Measurements from ENCODE around the gene PIGV. TPM values are rescaled to one million over a fixed set of nuclear protein-coding genes. Genes with fewer than 3 reads are reported as not detected.

PIGV gene
- total RNA-seq, 1 experiment from 2014 or later: 13.2 TPM

DNA sequence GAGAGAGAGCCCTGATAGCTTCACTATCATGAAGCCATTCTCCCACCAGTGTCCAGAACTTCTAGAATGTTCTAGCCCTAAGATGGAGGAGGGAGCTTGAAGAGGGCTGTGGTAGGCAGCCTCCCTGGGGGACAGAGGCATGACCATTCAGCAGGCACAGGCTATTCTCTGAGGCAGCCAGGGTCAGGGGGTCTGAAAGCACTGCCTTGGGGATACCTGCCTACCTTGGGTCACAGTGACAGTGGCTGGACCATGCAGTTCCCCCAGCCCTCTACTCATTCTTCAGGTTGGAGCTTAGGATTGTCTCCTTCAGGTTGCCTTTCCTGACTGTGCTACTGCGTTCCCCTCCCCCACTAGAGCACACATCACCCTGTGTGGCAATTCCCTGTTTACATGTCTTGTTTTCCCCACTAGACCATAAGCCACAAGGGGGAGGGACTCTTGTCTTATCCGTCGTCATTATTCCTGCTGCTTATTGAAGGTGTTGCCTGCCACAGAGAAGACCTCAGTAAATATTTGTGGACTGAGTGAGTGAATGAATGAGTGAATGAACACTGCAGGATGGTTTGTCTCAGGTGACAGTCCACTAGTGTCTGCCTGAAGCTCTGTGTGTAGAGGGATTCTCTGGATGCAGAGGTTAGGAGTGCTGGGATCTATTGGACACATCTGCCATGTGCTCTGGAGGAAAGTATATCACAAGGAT, 43.9 kb downstream of the PIGV start:
- no TSS peak for BruUV-seq (replicated peaks)
- intact Hi-C loops (cut with micrococcal nuclease): no loop called here
- no peak overlapping the region for H2AFZ ChIP-seq (ENCODE audit: low read depth, low read length, poor library complexity, severe bottlenecking)
- TF ChIP-seq ZNF274 (IDR thresholded peaks at IDR 0.05; ENCODE audit: low read depth, low read length): no peak
- no peak for TF ChIP-seq ELF1 (IDR thresholded peaks at IDR 0.05; ENCODE audit: borderline replicate concordance, low read depth)
- no peak for TF ChIP-seq POLR2A (IDR thresholded peaks at IDR 0.05; ENCODE audit: borderline replicate concordance, extremely low read depth, insufficient read depth, insufficient read length)
- no peak for TF ChIP-seq CEBPB (IDR thresholded peaks at IDR 0.05; ENCODE audit: low read depth)
- TF ChIP-seq EZH2 (IDR thresholded peaks at IDR 0.05): no peak
- TF ChIP-seq, protein P1, sequence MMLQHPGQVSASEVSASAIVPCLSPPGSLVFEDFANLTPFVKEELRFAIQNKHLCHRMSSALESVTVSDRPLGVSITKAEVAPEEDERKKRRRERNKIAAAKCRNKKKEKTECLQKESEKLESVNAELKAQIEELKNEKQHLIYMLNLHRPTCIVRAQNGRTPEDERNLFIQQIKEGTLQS (IDR thresholded peaks at IDR 0.05): no peak
- TF ChIP-seq JUND (IDR thresholded peaks at IDR 0.05): no peak
- TF ChIP-seq, protein P2, sequence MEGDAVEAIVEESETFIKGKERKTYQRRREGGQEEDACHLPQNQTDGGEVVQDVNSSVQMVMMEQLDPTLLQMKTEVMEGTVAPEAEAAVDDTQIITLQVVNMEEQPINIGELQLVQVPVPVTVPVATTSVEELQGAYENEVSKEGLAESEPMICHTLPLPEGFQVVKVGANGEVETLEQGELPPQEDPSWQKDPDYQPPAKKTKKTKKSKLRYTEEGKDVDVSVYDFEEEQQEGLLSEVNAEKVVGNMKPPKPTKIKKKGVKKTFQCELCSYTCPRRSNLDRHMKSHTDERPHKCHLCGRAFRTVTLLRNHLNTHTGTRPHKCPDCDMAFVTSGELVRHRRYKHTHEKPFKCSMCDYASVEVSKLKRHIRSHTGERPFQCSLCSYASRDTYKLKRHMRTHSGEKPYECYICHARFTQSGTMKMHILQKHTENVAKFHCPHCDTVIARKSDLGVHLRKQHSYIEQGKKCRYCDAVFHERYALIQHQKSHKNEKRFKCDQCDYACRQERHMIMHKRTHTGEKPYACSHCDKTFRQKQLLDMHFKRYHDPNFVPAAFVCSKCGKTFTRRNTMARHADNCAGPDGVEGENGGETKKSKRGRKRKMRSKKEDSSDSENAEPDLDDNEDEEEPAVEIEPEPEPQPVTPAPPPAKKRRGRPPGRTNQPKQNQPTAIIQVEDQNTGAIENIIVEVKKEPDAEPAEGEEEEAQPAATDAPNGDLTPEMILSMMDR (IDR thresholded peaks at IDR 0.05 in 2 of 3, conservative IDR thresholded peaks at IDR 0.05 in 1 of 3; ENCODE audit: borderline replicate concordance in 1 of 3, insufficient read depth in 1 of 3, low read depth in 2 of 3, low read length in 2 of 3): no peak
- TF ChIP-seq, protein P3, sequence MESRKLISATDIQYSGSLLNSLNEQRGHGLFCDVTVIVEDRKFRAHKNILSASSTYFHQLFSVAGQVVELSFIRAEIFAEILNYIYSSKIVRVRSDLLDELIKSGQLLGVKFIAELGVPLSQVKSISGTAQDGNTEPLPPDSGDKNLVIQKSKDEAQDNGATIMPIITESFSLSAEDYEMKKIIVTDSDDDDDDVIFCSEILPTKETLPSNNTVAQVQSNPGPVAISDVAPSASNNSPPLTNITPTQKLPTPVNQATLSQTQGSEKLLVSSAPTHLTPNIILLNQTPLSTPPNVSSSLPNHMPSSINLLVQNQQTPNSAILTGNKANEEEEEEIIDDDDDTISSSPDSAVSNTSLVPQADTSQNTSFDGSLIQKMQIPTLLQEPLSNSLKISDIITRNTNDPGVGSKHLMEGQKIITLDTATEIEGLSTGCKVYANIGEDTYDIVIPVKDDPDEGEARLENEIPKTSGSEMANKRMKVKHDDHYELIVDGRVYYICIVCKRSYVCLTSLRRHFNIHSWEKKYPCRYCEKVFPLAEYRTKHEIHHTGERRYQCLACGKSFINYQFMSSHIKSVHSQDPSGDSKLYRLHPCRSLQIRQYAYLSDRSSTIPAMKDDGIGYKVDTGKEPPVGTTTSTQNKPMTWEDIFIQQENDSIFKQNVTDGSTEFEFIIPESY (IDR thresholded peaks at IDR 0.05; ENCODE audit: extremely low read depth, insufficient replicate concordance, low read length): no peak
- no peak for TF ChIP-seq CBX3 (IDR thresholded peaks at IDR 0.05; ENCODE audit: low read depth)
- no peak for TF ChIP-seq SP1 (IDR thresholded peaks at IDR 0.05; ENCODE audit: low read depth)
- TF ChIP-seq EGR1 (IDR thresholded peaks at IDR 0.05; ENCODE audit: low read depth): no peak
- TF ChIP-seq RAD21 (IDR thresholded peaks at IDR 0.05; ENCODE audit: low read depth): no peak
- no peak for TF ChIP-seq POLR2AphosphoS5 (IDR thresholded peaks at IDR 0.05; ENCODE audit: low read depth, low read length)
- TF ChIP-seq TCF7L2 (IDR thresholded peaks at IDR 0.05; ENCODE audit: borderline replicate concordance, extremely low read depth, insufficient read depth, insufficient read length): no peak
- TF ChIP-seq SRF (IDR thresholded peaks at IDR 0.05; ENCODE audit: low read depth): no peak
- no peak for TF ChIP-seq EZH2phosphoT487 (IDR thresholded peaks at IDR 0.05; ENCODE audit: borderline replicate concordance)
- TF ChIP-seq, protein P4, sequence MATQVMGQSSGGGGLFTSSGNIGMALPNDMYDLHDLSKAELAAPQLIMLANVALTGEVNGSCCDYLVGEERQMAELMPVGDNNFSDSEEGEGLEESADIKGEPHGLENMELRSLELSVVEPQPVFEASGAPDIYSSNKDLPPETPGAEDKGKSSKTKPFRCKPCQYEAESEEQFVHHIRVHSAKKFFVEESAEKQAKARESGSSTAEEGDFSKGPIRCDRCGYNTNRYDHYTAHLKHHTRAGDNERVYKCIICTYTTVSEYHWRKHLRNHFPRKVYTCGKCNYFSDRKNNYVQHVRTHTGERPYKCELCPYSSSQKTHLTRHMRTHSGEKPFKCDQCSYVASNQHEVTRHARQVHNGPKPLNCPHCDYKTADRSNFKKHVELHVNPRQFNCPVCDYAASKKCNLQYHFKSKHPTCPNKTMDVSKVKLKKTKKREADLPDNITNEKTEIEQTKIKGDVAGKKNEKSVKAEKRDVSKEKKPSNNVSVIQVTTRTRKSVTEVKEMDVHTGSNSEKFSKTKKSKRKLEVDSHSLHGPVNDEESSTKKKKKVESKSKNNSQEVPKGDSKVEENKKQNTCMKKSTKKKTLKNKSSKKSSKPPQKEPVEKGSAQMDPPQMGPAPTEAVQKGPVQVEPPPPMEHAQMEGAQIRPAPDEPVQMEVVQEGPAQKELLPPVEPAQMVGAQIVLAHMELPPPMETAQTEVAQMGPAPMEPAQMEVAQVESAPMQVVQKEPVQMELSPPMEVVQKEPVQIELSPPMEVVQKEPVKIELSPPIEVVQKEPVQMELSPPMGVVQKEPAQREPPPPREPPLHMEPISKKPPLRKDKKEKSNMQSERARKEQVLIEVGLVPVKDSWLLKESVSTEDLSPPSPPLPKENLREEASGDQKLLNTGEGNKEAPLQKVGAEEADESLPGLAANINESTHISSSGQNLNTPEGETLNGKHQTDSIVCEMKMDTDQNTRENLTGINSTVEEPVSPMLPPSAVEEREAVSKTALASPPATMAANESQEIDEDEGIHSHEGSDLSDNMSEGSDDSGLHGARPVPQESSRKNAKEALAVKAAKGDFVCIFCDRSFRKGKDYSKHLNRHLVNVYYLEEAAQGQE (IDR thresholded peaks at IDR 0.05; ENCODE audit: low read depth): no peak
- ChIA-PET RAD21 (ENCODE audit: low non-redundant PET in 1 of 2, low total read pairs in 2 of 2, uncharacterized antibody in 2 of 2, unreplicated experiment in 2 of 2) (interaction anchor here in 1 of 2 experiments (0.6 kb wide), 1 partner anchor 37 kb away, joined by 3 read pairs; no protein-coding TSS in a partner anchor), POLR2A (interaction anchor here (1.5 kb wide), 1 partner anchor 17 kb away, joined by 3 read pairs; no protein-coding TSS in a partner anchor), CTCF (interaction anchor here (1.1 kb wide), 1 partner anchor 22 kb away, joined by 4 read pairs; no protein-coding TSS in a partner anchor)
- no peak overlapping the region for H3K27ac ChIP-seq (ENCODE audit: low read depth, low read length)
- H3K9ac ChIP-seq (ENCODE audit: low read length): no peak overlapping the region
- no peak for DNase-seq (ENCODE audit: low read depth, low spot score)
- no peaks in the 10 kb centered on the region for H3K9me3 ChIP-seq (ENCODE audit: control insufficient read depth in 1 of 2, insufficient read depth in 1 of 2, low read depth in 1 of 2, low read length in 2 of 2)
- H3K4me1 ChIP-seq (ENCODE audit: control insufficient read depth in 1 of 2, insufficient read depth in 2 of 2, low read length in 2 of 2): peaks cover 6 to 22% of the 10 kb centered on the region in 2 experiments; a peak in 3 of 4 replicates
- no peak overlapping the region for H3K4me2 ChIP-seq (ENCODE audit: low read length)
- no peak overlapping the region for H3K4me3 ChIP-seq (replicated peaks in 1 of 2; ENCODE audit: low read depth in 1 of 2, low read length in 2 of 2)
- no peaks in the 10 kb centered on the region for H3K27me3 ChIP-seq (ENCODE audit: insufficient read depth, low read length)
- no peaks in the 10 kb centered on the region for H3K9me2 ChIP-seq (ENCODE audit: insufficient read depth)
- peaks cover 35 to 47% of the 10 kb centered on the region in 2 experiments for H3K36me3 ChIP-seq (ENCODE audit: control insufficient read depth in 1 of 2, insufficient read depth in 2 of 2, low read length in 2 of 2)
- H3K79me2 ChIP-seq (ENCODE audit: insufficient read depth, low read length): peaks cover 54% of the 10 kb centered on the region
- ATAC-seq: no peak
- no peaks in the 10 kb centered on the region for H4K20me1 ChIP-seq (ENCODE audit: insufficient read depth)

All from HCT116 (cell line).